ENCODE data around the gene ANKRD29.

Gene ANKRD29

GRCh38 chr18:23631312-23631711 lies 31.4 kb downstream of the ANKRD29 start:
- Histone ChIP-seq H3K4me1 (ENCODE audit: control insufficient read depth, insufficient read depth, low read length, unreplicated experiment) (peaks cover 33% of the 10 kb centered on the region), H3K27ac (ENCODE audit: low read depth, low read length) (no peak overlapping the region), H3K36me3 (ENCODE audit: insufficient read depth, low read length) (no peaks in the 10 kb centered on the region), H3K79me2 (ENCODE audit: control insufficient read depth, insufficient read depth, low read length, unreplicated experiment) (no peaks in the 10 kb centered on the region), H2AFZ (ENCODE audit: low read length, unreplicated experiment) (no peak overlapping the region), H3K4me3 (ENCODE audit: low read depth, low read length) (no peak overlapping the region), H3K27me3 (ENCODE audit: insufficient read depth, low read length) (no peaks in the 10 kb centered on the region)

DNA sequence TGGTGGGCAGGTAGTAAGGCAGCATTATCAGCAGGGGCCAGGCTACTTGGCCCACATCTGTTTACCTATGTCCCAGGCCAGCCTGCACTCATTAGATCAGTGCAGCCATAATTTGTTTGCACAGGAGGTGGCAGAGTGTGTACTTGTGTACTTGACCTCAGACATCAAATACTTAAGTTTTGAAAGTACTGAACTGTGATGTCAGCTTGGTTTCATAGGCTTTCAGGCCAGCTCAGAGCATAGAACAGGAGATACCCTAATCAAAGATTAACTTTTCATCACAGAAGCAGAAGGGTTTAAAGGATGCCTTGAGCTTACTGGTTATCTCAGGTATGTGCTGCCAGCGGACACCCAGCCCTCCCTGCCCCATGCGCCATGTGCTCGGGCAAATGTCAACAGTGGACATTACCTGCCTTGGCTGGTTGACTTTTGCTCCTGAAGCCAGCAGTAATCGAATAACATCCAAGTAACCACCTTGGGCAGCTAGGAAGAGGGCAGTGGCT lies 33.2 kb downstream of the ANKRD29 start:
- Histone ChIP-seq H3K4me3 (ENCODE audit: low read depth, low read length) (no peak overlapping the region), H3K79me2 (ENCODE audit: control insufficient read depth, insufficient read depth, low read length, unreplicated experiment) (no peaks in the 10 kb centered on the region), H3K4me1 (ENCODE audit: control insufficient read depth, insufficient read depth, low read length, unreplicated experiment) (peaks cover 33% of the 10 kb centered on the region), H2AFZ (ENCODE audit: low read length, unreplicated experiment) (no peak overlapping the region), H3K27ac (ENCODE audit: low read depth, low read length) (no peak overlapping the region), H3K27me3 (ENCODE audit: insufficient read depth, low read length) (no peaks in the 10 kb centered on the region), H3K36me3 (ENCODE audit: insufficient read depth, low read length) (no peaks in the 10 kb centered on the region)

GRCh38 chr18:23627970-23628369 lies 34.7 kb downstream of the ANKRD29 start:
- H3K27ac ChIP-seq (ENCODE audit: low read depth, low read length) = peak overlapping the region; percentile 93
- H3K4me3 ChIP-seq (ENCODE audit: low read depth, low read length) = no peak overlapping the region
- no peaks in the 10 kb centered on the region for H3K79me2 ChIP-seq (ENCODE audit: control insufficient read depth, insufficient read depth, low read length, unreplicated experiment)
- H3K36me3 ChIP-seq (ENCODE audit: insufficient read depth, low read length) = no peaks in the 10 kb centered on the region
- H2AFZ ChIP-seq (ENCODE audit: low read length, unreplicated experiment) = no peak overlapping the region
- H3K4me1 ChIP-seq (ENCODE audit: control insufficient read depth, insufficient read depth, low read length, unreplicated experiment) = peaks cover 32% of the 10 kb centered on the region
- no peaks in the 10 kb centered on the region for H3K27me3 ChIP-seq (ENCODE audit: insufficient read depth, low read length)

GRCh38 chr18:23627321-23627720 lies 35.4 kb downstream of the ANKRD29 start:
- Histone ChIP-seq H3K79me2 (ENCODE audit: control insufficient read depth, insufficient read depth, low read length, unreplicated experiment) (no peaks in the 10 kb centered on the region), H3K27ac (ENCODE audit: low read depth, low read length) (peak overlapping the region; percentile 93), H2AFZ (ENCODE audit: low read length, unreplicated experiment) (no peak overlapping the region), H3K36me3 (ENCODE audit: insufficient read depth, low read length) (no peaks in the 10 kb centered on the region), H3K4me3 (ENCODE audit: low read depth, low read length) (peak overlapping the region; percentile 64; the same call in 1 of the 2 replicates), H3K27me3 (ENCODE audit: insufficient read depth, low read length) (no peaks in the 10 kb centered on the region), H3K4me1 (ENCODE audit: control insufficient read depth, insufficient read depth, low read length, unreplicated experiment) (peaks cover 32% of the 10 kb centered on the region)

DNA sequence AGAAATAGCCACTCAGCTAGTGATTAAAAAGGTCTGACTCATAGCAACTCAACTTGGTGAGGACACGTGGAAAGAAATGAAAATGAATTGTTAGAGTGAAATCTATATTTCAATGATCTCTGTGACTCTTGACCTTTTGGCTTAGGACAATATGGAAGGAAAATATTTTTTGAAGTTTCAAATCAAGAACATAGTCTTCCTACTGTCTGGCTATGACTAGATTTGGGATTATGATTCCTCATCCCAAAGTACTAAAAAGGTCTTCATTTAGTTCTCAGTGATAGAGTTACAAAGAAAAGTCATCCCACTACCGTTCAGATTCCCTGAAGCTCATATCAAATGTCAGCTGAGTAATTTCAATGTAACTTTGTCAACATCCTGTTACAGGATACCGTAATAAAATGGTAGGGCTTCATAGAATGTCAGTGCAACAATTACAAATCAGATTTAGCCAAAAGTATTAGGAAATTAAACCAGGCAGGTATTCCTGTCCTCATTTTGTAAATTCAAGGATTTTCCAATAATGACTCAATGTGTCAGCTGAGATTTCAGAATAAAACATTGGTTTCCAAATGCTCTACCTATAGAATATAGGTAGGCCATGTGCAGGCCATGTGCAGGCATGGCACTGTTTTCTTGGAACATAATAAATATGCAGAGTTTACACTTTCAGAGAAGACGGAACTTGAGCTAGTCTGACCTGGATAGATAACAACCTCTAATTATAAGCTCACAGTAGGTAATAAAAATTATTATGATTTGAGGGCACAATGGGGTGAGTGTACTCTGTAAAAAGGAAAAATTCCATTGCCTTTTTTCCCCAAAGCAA lies 36.0 kb downstream of the ANKRD29 start:
- no peaks in the 10 kb centered on the region for H3K79me2 ChIP-seq (ENCODE audit: control insufficient read depth, insufficient read depth, low read length, unreplicated experiment)
- H2AFZ ChIP-seq (ENCODE audit: low read length, unreplicated experiment) = peak overlapping the region; percentile 84
- H3K4me3 ChIP-seq (ENCODE audit: low read depth, low read length) = peak overlapping the region; percentile 64
- peaks cover 32% of the 10 kb centered on the region for H3K4me1 ChIP-seq (ENCODE audit: control insufficient read depth, insufficient read depth, low read length, unreplicated experiment)
- H3K27ac ChIP-seq (ENCODE audit: low read depth, low read length) = peak overlapping the region; percentile 93
- H3K27me3 ChIP-seq (ENCODE audit: insufficient read depth, low read length) = no peaks in the 10 kb centered on the region
- H3K36me3 ChIP-seq (ENCODE audit: insufficient read depth, low read length) = no peaks in the 10 kb centered on the region

- H3K4me3 ChIP-seq (ENCODE audit: low read depth, low read length) = no peak overlapping the region
- H2AFZ ChIP-seq (ENCODE audit: low read length, unreplicated experiment) = no peak overlapping the region
- no peaks in the 10 kb centered on the region for H3K79me2 ChIP-seq (ENCODE audit: control insufficient read depth, insufficient read depth, low read length, unreplicated experiment)
- no peaks in the 10 kb centered on the region for H3K36me3 ChIP-seq (ENCODE audit: insufficient read depth, low read length)
- peaks cover 34% of the 10 kb centered on the region for H3K4me1 ChIP-seq (ENCODE audit: control insufficient read depth, insufficient read depth, low read length, unreplicated experiment)
- no peaks in the 10 kb centered on the region for H3K27me3 ChIP-seq (ENCODE audit: insufficient read depth, low read length)
- no peak overlapping the region for H3K27ac ChIP-seq (ENCODE audit: low read depth, low read length)
Observed at GRCh38 chr18:23623040-23623439, 39.7 kb downstream of the ANKRD29 start.

DNA sequence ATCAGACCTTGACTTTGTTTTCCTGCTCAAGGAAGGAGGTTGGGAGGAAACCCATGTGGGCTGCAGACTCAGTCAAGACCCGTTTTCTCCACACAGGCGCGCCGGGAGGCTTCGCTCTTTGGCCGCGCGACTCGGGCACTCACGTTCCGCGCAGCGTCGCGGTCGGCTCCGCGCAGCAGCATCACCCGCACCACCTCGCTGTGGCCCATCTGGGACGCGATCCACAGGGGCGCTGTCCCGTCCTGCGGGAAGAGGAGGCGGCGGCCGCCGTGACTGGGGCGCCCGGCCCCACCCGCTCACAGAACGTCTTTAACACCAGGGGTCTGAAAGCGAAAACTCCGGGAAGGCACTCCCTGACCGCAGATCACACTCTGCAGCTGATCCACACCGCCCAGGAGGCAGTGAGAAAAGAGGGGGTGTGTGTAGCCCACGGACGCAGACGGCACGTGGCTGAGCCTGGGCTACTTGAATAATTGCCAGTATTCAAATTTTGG lies 43.3 kb downstream of the ANKRD29 start:
- Histone ChIP-seq H2AFZ (ENCODE audit: low read length, unreplicated experiment) (peak overlapping the region; percentile 54), H3K36me3 (ENCODE audit: insufficient read depth, low read length) (no peaks in the 10 kb centered on the region), H3K4me3 (ENCODE audit: low read depth, low read length) (peak overlapping the region; percentile 76), H3K79me2 (ENCODE audit: control insufficient read depth, insufficient read depth, low read length, unreplicated experiment) (no peaks in the 10 kb centered on the region), H3K4me1 (ENCODE audit: control insufficient read depth, insufficient read depth, low read length, unreplicated experiment) (peaks cover 3% of the 10 kb centered on the region), H3K27ac (ENCODE audit: low read depth, low read length) (no peak overlapping the region), H3K27me3 (ENCODE audit: insufficient read depth, low read length) (no peaks in the 10 kb centered on the region)

GRCh38 chr18:23618862-23619387 lies 43.8 kb downstream of the ANKRD29 start:
- no peaks in the 10 kb centered on the region for H3K36me3 ChIP-seq (ENCODE audit: insufficient read depth, low read length)
- H3K79me2 ChIP-seq (ENCODE audit: control insufficient read depth, insufficient read depth, low read length, unreplicated experiment) = no peaks in the 10 kb centered on the region
- no peak overlapping the region for H3K27ac ChIP-seq (ENCODE audit: low read depth, low read length)
- no peaks in the 10 kb centered on the region for H3K27me3 ChIP-seq (ENCODE audit: insufficient read depth, low read length)
- peaks cover 3% of the 10 kb centered on the region for H3K4me1 ChIP-seq (ENCODE audit: control insufficient read depth, insufficient read depth, low read length, unreplicated experiment)
- H2AFZ ChIP-seq (ENCODE audit: low read length, unreplicated experiment) = peak overlapping the region; percentile 54
- H3K4me3 ChIP-seq (ENCODE audit: low read depth, low read length) = peak overlapping the region; percentile 76

- Histone ChIP-seq H3K27me3 (ENCODE audit: insufficient read depth, low read length) (no peaks in the 10 kb centered on the region), H2AFZ (ENCODE audit: low read length, unreplicated experiment) (no peak overlapping the region), H3K4me3 (ENCODE audit: low read depth, low read length) (no peak overlapping the region), H3K27ac (ENCODE audit: low read depth, low read length) (no peak overlapping the region), H3K79me2 (ENCODE audit: control insufficient read depth, insufficient read depth, low read length, unreplicated experiment) (no peaks in the 10 kb centered on the region), H3K4me1 (ENCODE audit: control insufficient read depth, insufficient read depth, low read length, unreplicated experiment) (peaks cover 3% of the 10 kb centered on the region), H3K36me3 (ENCODE audit: insufficient read depth, low read length) (no peaks in the 10 kb centered on the region)
Observed at GRCh38 chr18:23617412-23618014, 45.2 kb downstream of the ANKRD29 start.

GRCh38 chr18:23616258-23616657 lies 46.5 kb downstream of the ANKRD29 start:
- Histone ChIP-seq H3K36me3 (ENCODE audit: insufficient read depth, low read length) (no peaks in the 10 kb centered on the region), H3K4me1 (ENCODE audit: control insufficient read depth, insufficient read depth, low read length, unreplicated experiment) (peaks cover 3% of the 10 kb centered on the region), H3K27ac (ENCODE audit: low read depth, low read length) (no peak overlapping the region)

More at GRCh38 chr18:23616258-23616657, 46.5 kb downstream of the ANKRD29 start:
- Histone ChIP-seq H3K79me2 (ENCODE audit: control insufficient read depth, insufficient read depth, low read length, unreplicated experiment) (no peaks in the 10 kb centered on the region), H2AFZ (ENCODE audit: low read length, unreplicated experiment) (no peak overlapping the region), H3K4me3 (ENCODE audit: low read depth, low read length) (no peak overlapping the region), H3K27me3 (ENCODE audit: insufficient read depth, low read length) (no peaks in the 10 kb centered on the region)
